D721Med (cell line): ENCODE data around the gene HUS1B.
"Not testable (repeated sequence)": the region's sequence is repeated elsewhere in the genome, so short reads cannot be mapped to it uniquely, and the experiment has no call there.

Experiments
- DNase-seq: peaks from one replicate; pipeline ENCODE4 v3.0.0; 2011; ENCODE audit warnings: low spot score; ENCODE audit not compliant: insufficient read length
- FAIRE-seq: peaks from 2 replicates; lab custom pipeline; 2011; peaks lifted over from hg19 to GRCh38; lab: Jason Lieb, UNC
- TF ChIP-seq, protein P1 (sequence below): IDR thresholded peaks from 2 replicates; pipeline ENCODE4 v1.5.1; 2012; ENCODE audit warnings: mild to moderate bottlenecking, control low read depth; ENCODE audit not compliant: insufficient read depth; ENCODE audit errors: missing control alignments

The HUS1B gene

GRCh38 chr6:701215-701614 is 44.3 kb upstream of the HUS1B start:
- DNase-seq (no peak), FAIRE-seq (no peak)
- TF ChIP-seq, protein P1, sequence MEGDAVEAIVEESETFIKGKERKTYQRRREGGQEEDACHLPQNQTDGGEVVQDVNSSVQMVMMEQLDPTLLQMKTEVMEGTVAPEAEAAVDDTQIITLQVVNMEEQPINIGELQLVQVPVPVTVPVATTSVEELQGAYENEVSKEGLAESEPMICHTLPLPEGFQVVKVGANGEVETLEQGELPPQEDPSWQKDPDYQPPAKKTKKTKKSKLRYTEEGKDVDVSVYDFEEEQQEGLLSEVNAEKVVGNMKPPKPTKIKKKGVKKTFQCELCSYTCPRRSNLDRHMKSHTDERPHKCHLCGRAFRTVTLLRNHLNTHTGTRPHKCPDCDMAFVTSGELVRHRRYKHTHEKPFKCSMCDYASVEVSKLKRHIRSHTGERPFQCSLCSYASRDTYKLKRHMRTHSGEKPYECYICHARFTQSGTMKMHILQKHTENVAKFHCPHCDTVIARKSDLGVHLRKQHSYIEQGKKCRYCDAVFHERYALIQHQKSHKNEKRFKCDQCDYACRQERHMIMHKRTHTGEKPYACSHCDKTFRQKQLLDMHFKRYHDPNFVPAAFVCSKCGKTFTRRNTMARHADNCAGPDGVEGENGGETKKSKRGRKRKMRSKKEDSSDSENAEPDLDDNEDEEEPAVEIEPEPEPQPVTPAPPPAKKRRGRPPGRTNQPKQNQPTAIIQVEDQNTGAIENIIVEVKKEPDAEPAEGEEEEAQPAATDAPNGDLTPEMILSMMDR = no peak

DNA sequence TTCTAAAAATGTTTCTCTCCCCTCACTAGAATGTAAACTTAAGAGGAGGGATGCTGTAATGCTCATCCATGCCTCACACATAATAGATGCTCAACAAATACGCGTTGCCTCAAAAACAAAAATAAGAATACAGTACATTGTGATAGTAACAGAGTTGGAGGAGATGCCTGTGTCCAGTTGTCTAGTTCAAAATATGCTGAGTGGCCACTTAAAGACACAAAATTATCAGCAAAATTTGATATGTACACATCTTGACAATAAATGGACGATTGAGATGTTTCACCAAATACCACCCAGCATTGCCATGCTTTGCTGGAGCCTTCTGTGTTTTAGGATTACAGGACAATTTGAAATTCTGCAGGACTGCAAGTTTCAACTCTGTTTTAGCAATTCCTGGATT is 43.6 kb upstream of the HUS1B start:
- DNase-seq = no peak
- TF ChIP-seq, protein P1 = no peak
- no peak for FAIRE-seq

- TF ChIP-seq, protein P1 = no peak
- no peak for FAIRE-seq
- DNase-seq = no peak
These were observed 42.4 kb upstream of the HUS1B start for GRCh38 chr6:699319-699718.

- not testable (repeated sequence) for DNase-seq, FAIRE-seq
These were observed 37.7 kb upstream of the HUS1B start for GRCh38 chr6:694431-695126.

GRCh38 chr6:693723-694009 is 36.8 kb upstream of the HUS1B start:
- FAIRE-seq (no peak), DNase-seq (no peak)
- TF ChIP-seq, protein P1 = no peak

- FAIRE-seq (no peak), DNase-seq (peak; percentile 53)
- TF ChIP-seq, protein P1 = no peak
These were observed 36.2 kb upstream of the HUS1B start, which contains the start of gene EXOC2 for GRCh38 chr6:692858-693722. EXOC2 (minus strand) TSS chr6:693139; CDS start chr6:637818, 55,321 bp downstream.

DNA sequence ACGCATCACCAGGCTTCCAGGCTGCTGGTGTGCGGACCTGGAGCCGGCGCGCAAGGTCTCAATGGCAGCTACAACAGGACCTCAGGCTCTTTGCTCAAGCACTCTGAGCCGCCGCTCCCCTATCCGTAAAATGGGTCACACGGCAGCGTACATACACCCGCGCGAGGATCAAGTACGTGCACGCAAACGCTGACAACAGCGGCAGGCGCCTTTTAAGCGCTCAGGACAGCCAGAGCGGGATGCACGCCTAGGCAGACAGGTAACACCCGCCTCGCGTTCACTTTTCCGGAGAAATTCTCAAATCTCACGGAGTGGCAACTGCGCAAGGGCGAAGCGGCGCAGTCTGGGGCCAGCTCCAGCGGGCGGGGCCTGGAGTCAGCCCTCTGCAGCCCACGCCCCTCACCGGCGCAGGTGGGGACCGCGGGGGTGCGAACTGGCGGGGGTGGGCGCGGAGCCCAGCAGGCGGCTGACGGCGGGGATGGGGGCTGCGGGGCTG is 35.5 kb upstream of the HUS1B start:
- no peak for DNase-seq
- no peak for FAIRE-seq
- TF ChIP-seq, protein P1 = no peak
